HG03378 (cell line): ENCODE results near the gene MC2R.

Experiments
- ATAC-seq: cut with Tn5 transposase; IDR thresholded peaks from one replicate; pipeline ENCODE4 v1.9.1; 2021; ENCODE audit warnings: mild to moderate bottlenecking, moderate library complexity; ENCODE audit not compliant: unreplicated experiment

Gene MC2R

GRCh38 chr18:13915391-13915790, at the start of gene MC2R:
TSS of gene MC2R (minus strand) at chr18:13915536. CDS start at chr18:13885518, 30,018 bp downstream.
- no peak for ATAC-seq

DNA sequence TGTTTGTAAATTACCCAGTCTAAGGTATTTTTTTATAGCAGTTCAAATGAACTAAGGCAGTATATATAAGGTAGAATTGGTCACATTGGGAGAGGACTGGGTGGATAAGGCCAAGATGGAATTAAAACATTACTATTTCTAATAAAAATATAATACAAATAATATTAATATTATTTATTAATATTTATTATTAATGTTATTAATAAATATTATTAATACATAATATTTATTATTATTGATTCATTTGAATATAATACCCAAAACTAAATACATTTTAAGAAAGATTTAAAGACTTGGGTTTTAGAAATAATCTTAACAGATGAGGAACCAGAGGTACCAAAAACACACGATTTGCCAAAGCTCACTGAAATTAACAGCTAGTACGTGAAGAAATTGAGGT, 30.5 kb upstream of the MC2R start:
- no peak for ATAC-seq

- ATAC-seq, result no peak
These were observed 28.0 kb upstream of the MC2R start for GRCh38 chr18:13943338-13943737.

GRCh38 chr18:13940326-13940725, 25.0 kb upstream of the MC2R start:
- ATAC-seq, result no peak

DNA sequence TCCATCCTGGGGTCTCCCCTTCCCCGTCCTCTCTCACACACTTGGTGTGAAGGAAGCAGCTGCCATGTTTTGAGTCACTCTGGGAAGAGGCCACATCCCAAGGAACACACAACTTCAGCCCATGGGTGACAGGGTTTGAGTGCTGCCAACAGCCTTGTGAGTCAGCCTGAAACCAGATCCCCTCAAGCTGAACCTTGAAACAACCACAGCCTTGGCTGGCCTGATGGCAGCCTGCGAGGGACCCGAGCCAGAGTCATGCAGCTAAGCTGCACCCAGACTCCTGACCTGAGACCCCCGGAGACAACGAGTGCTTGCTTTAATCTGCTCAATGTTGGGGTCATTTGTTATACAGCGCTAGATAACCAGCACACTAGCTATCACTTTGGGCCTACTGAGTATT, 19.3 kb upstream of the MC2R start:
- no peak for ATAC-seq

GRCh38 chr18:13934058-13934457, 18.7 kb upstream of the MC2R start:
- ATAC-seq, result no peak

DNA sequence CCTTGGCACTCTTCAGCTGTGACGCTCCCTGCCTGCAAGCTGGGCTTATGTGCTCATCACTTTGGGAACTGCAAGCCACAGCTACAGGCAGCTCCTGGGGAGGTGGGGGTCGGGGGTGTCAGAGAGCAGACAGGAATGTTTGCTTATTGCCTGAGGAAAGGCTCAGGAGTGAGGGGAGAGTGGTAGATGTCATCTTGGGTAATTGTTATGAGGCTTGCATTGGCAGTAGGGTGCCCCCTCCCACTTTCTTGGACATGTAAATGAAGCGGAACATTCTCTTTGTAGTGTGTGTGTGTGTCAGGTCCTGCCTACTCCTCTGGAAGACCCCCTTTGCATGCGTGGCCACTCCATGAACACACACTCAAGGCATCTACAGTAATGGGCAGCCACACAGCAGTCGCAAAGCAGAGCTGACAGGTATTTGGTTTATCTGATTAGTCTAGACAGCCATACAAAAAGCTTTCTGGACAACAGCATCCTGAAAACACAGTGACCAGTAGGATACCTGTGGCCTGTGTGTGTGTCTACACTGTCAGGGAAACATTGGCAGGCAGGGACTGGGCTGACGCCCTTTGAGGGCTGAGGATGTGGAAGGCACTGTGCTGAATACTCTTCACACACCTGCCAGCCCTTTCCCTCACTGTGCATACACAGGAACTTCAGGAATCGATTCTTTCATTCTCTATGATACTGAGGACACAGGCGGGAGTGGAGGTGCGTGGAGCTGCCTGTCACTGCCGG, 17.1 kb upstream of the MC2R start:
- no peak for ATAC-seq

DNA sequence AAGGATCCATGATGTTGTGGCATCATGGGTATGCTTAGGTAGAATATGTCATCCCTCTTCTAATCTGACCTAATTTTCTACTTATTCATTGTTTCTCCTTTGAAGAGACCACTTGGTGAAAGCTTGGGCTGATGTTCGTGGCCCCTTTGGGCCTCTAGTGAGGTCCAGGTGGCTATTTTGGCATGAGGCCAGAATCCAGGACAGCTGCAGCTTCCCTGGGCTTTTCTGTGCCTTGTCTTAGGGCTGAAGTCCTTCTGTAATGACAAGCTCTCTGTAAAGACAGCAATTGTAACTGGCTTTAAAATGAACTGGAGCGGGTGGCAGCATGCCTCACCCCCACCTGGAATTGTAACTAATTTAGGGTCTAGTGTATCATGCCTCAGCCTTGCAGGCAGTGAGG, 15.6 kb upstream of the MC2R start:
- ATAC-seq, result no peak

DNA sequence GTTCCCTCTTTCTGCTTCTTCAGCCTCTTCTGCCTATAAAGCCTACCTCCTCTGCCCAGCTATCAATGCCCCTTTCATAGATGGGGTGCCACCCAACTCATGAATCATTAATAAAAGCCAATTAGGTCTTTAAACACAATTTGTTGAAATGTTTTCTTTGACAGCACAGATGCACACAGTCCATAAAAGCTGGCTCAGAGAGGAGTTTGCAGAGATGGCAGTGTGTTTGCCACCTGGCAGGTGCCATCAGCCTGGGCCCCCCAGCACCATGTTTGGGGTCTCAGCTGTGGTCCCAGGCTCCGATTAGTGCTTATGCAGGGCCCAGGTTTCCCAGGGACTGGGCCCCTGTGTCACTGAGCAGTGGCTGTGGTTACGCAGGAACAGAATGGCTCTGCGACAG, 7.9 kb upstream of the MC2R start:
- no peak for ATAC-seq

GRCh38 chr18:13918898-13919297, 3.6 kb upstream of the MC2R start:
- no peak for ATAC-seq

DNA sequence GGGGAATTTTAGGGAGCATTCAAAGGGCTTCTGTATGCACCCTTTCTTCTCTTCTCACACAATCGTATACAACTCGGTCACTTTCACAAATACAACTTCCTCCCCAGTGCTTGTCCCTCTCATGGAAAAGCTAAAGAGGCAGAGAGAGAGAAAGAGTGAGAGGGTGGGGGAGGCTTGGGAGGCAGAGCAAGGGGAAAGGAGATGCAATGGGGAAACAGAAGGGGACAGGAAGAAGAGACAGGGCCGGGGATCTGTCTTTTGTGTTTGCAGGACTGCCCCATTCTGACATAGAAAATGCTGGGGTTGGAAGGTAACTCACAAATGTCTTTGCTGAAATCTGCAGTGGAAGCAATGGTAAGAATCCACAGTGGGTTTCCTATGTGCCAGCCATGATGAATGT, 2.1 kb upstream of the MC2R start:
- ATAC-seq, result no peak

DNA sequence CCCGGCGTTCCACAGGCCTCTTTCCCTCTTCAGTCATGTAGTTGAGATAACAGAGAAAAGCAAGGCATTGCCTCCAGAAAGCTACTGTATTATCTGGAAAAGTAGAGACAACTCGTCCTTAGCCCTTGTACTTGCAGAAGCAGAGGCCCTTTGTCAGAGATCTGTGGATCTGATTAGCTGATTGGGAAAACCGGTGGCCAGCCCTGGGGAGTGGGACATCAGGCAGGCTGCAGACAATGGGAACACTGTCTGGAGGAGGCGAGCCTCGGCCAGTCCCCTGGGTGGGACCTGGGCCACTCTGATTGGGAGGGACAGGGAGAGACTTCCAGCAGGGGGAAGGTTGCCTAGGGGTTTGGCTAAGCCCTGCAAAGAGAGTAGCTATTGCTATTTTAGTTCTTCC, 1.2 kb upstream of the MC2R start:
- ATAC-seq, result no peak

GRCh38 chr18:13915995-13916431, 677 bp upstream of the MC2R start:
- no peak for ATAC-seq

GRCh38 chr18:13914756-13915155, 580 bp downstream of the MC2R start:
- ATAC-seq, result no peak

- ATAC-seq, result no peak
These were observed 1.2 kb downstream of the MC2R start for GRCh38 chr18:13914170-13914569.

DNA sequence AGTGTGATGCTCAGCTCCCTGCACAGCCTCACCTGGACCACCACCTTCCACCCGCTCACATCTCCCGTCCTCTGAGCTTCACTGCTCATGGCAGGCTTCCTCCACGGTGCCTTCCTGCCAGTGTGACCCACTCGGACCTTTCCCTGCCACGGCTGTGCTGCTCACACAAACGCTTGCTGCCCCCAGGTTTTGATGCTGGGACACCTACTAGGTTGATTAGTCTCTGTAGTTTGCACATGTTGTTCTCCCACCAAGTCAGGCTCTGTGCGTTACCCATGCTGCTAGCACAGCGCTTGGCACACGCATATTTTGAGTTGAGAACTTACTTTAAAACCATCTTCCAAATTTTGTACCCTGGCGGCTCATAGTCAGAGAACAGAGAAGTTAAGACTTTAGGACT, 2.1 kb downstream of the MC2R start:
- no peak for ATAC-seq

- ATAC-seq, result no peak
These were observed 2.7 kb downstream of the MC2R start for GRCh38 chr18:13912601-13913000.

DNA sequence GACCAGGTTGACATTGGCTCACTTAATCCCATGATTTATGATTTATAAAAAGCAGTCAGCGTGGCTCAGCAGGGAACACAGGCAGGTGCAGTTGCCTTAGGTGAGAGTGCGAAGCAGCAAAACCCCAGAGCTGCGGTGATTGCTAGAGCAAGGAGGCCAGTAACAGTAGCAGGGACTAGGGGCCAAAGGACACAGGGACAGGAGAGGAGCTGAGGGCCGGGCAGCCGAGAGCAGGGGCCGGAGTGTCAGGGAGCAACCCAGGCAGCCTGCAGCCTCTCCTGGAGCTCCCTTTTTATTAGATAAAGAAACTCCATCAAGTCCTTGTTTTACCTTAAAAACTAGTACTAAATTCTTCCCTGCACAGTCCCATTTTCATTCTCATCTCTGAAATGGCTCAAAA, 4.3 kb downstream of the MC2R start:
- ATAC-seq, result no peak

- ATAC-seq, result no peak
These were observed 4.8 kb downstream of the MC2R start for GRCh38 chr18:13910501-13910900.

DNA sequence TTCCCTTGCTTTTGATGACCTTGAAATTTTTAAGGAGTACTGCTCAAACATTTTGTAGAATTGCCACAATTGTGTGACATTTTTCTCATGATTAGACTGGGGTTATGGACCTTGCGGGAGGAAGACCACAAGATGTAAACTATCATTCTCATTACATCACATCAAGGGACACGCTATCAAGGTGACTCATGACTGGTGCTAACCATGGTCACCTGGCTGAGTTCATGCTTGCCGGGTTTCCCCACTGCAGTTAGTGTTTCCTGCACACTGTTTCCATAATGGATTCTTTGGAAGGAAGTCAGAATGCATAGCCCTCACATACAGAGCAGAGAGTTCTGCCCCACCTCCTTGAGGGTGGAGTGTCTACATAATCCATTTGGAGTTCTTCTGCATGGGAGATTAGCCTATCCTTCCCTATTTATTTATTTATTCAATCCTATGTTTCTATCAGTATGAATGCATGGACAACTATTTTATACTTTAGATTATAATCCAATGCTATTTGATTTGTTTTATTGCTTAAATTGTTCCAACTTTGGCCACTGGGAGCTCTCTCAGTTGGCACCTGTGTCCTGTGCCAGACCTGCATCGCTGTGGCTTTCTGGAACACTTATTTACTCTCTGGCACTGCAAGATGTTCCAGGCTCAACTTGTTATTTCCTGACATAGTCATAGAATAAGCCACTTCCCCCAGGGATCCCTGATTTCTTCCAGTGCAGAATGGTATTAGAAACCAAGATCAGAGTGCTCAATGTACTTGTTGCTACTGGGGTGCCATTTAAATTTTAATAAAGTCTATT, 6.0 kb downstream of the MC2R start:
- ATAC-seq, result no peak

- ATAC-seq, result no peak
These were observed 14.7 kb downstream of the MC2R start for GRCh38 chr18:13900633-13901032.

- ATAC-seq, result no peak
These were observed 19.8 kb downstream of the MC2R start for GRCh38 chr18:13895505-13896033.
